Bronchial epithelial cell (primary cell): Measurements from ENCODE around the gene NISCH. TPM values are rescaled to one million over a fixed set of nuclear protein-coding genes. Genes with fewer than 3 reads are reported as not detected.

Experiments used
- DNase-seq: peaks from one replicate; pipeline ENCODE4 v3.0.0-alpha.2; 2010; ENCODE audit warnings: low read depth
- FAIRE-seq: peaks from 2 replicates; lab custom pipeline; 2011; peaks lifted over from hg19 to GRCh38; lab: Jason Lieb, UNC
- H3K27me3 ChIP-seq: 2 replicates; pipeline ENCODE4 v1.5.1; 2011; ENCODE audit warnings: low read length; ENCODE audit not compliant: control insufficient read depth, insufficient read depth
- H3K36me3 ChIP-seq: 2 replicates; pipeline ENCODE4 v1.5.1; 2011; ENCODE audit warnings: low read length; ENCODE audit not compliant: control insufficient read depth, insufficient read depth
- H3K4me3 ChIP-seq: 2 replicates; pipeline ENCODE4 v1.5.1; 2011; ENCODE audit warnings: mild to moderate bottlenecking, low read depth, low read length, control low read depth
- CTCF ChIP-seq: IDR thresholded peaks from 2 replicates; pipeline ENCODE4 v1.5.1; 2011; ENCODE audit warnings: mild to moderate bottlenecking, moderate library complexity, low read length, control low read depth, inconsistent platforms; ENCODE audit not compliant: insufficient read depth, severe bottlenecking
- total RNA-seq: library from RNA; depleted of rRNA; stranded (reverse); fragments of >200 nt; gene quantifications from 2 replicates; pipeline ENCODE4 v1.2.1, GENCODE V29; 2014

NISCH gene
- total RNA-seq, 1 donor from 2014 or later, result 30.5 TPM

GRCh38 chr3:52432691-52433141 lies 22.7 kb upstream of the NISCH start:
- no peak for TF ChIP-seq CTCF
- no peak for FAIRE-seq
- Histone ChIP-seq H3K36me3 (no peaks in the 10 kb centered on the region), H3K4me3 (no peak overlapping the region), H3K27me3 (peaks cover 2% of the 10 kb centered on the region)
- no peak for DNase-seq

- DNase-seq (no peak), FAIRE-seq (no peak)
- Histone ChIP-seq H3K4me3 (no peak overlapping the region), H3K36me3 (no peaks in the 10 kb centered on the region), H3K27me3 (peaks cover 2% of the 10 kb centered on the region)
- no peak for TF ChIP-seq CTCF
Observed at GRCh38 chr3:52433328-52433995, 21.9 kb upstream of the NISCH start.

GRCh38 chr3:52433996-52434479 lies 21.4 kb upstream of the NISCH start:
- DNase-seq (no peak), FAIRE-seq (no peak)
- Histone ChIP-seq H3K36me3 (no peaks in the 10 kb centered on the region), H3K4me3 (no peak overlapping the region), H3K27me3 (peaks cover 2% of the 10 kb centered on the region)
- no peak for TF ChIP-seq CTCF

GRCh38 chr3:52434491-52435115 lies 20.8 kb upstream of the NISCH start:
- Histone ChIP-seq H3K27me3 (peaks cover 2% of the 10 kb centered on the region), H3K36me3 (no peaks in the 10 kb centered on the region), H3K4me3 (no peak overlapping the region)
- no peak for FAIRE-seq
- no peak for TF ChIP-seq CTCF
- no peak for DNase-seq

GRCh38 chr3:52435246-52436101 lies 19.9 kb upstream of the NISCH start:
- DNase-seq (no peak), FAIRE-seq (no peak)
- no peak for TF ChIP-seq CTCF
- H3K4me3 ChIP-seq, result no peak overlapping the region
- peaks cover 2% of the 10 kb centered on the region for H3K27me3 ChIP-seq
- H3K36me3 ChIP-seq, result no peaks in the 10 kb centered on the region
